NCI-H187 (cell line): ENCODE measurements around the gene CCNA1.

ENCODE experiments used
- DNase-seq, 2 experiments: peaks; one replicate each; lab custom pipeline; 2025; lab: John Stamatoyannopoulos, UW

Gene CCNA1

DNA sequence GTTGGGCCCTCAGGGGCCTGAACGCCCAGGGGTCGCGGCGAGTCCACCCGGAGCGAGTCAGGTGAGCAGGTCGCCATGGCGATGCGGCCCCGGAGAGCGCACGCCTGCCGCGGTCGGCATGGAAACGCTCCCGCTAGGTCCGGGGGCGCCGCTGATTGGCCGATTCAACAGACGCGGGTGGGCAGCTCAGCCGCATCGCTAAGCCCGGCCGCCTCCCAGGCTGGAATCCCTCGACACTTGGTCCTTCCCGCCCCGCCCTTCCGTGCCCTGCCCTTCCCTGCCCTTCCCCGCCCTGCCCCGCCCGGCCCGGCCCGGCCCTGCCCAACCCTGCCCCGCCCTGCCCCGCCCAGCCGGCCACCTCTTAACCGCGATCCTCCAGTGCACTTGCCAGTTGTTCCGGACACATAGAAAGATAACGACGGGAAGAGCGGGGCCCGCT lies at the start of gene CCNA1:
CCNA1 (plus strand) TSS at position 390 of the 439 bp plus-strand sequence. CDS start 562 bp downstream, outside the sequence.
- peak in 1 of 2 experiments; percentile 17 for DNase-seq

DNA sequence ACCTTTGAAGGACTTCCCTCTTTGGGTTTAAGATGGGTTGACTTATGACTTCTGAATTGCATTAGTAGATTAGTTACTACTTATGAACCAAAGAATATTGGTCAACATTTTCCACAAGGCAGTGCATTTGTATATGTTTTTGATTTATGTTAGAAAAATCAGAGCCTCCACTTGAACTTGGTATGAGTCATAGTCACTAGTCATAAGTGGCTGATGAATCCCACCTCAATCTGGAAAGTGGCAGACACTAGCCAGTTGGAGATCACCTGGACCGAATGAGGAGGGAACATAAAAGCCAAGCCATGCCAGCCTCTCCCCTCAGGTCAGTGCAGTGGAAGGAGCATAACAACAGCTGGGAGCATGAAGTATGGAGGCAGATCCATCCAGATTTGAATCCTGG lies 46.8 kb upstream of the CCNA1 start:
- DNase-seq: no peak

DNA sequence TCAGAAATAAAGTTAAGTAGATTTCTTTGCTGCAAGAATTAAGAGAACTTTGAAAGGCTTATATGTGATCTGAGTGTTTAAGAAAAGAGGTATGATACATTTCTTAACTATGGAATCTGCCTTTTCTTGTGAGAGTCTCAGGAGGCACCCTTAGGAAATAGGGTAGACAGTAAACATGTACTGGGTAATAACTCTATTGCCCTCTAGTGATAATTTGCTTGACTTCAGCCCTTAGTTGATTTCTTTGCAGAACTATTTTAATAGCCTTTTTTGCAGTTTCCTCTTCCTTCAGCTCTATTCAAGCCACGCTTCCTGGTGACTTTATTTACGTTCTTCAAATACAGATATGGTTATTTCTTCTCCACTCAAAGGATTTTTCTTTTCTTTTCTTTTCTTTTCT lies 37.0 kb upstream of the CCNA1 start:
- DNase-seq: no peak

DNA sequence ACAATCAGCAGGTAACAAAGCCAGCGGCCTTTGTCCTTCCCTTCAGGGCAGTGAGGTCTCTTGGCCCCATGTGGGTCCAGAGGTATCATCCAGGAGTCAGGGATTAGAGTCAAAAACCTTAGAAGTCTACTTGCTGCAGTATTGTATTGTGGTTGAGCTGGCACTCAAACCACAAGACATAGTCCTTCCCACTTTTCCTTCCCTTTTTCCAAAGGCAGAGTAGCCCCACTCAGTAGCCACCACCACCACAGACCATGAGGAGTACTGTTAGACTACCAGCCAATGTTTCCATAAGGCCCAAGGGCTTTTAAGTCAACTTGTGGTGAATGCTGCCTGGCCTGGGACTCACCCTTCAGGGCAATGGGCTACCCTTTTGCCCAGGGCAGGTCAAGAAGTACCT lies 27.1 kb upstream of the CCNA1 start:
- no peak for DNase-seq

DNA sequence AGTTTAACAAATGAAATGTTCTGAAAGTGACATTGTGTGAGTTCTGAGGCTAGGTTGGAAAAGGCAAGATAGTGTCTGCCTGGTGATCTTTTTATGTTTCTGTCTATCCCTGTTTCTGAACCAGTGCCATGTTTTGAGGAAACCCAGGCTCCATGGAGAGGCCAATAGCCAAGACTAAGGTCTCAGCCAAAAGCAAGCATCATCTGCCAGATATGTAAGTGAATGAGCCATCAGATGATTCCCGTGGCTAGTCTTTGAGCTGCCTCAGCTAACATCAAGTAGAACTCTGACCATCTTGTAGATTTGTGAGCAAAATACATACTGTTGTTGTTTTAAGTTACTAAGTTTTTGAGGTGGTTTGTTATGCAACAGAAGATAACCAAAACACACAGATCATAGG lies 19.6 kb upstream of the CCNA1 start:
- DNase-seq: no peak

DNA sequence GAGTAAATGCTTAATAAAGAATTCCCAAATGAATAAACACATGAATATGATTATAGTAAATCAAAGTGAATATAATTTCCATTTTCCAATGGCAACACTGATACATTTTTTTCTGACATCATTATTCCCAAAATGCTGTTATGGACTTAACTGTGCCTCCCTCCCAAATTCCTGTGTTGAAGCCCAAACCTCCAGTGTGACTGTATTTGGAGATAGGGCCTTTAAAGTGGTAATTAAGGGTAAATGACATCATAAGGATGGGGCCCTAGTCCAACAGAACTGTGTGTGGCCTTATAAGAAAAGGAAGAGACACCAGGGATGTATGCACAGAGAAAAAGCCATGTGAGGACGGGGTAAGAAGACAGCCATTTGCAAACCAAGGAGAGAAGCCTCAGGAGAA lies 19.1 kb upstream of the CCNA1 start:
- DNase-seq: no peak

DNA sequence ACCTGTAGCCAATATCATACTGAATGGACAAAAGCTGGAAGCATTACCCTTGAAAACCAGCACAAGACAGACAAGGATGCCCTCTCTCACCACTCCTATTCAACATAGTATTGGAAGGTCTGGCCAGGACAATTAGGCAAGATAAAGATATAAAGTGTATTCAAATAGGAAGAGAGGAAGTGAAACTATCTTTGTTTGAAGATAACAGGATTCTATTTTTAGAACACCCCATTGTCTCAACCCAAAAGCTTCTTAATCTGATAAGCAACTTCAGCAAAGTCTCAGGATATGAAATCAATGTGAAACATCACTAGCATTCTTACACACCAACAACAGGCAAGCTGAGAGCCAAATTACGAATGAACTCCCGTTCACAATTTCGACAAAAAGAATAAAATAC lies 17.8 kb upstream of the CCNA1 start:
- no peak for DNase-seq

DNA sequence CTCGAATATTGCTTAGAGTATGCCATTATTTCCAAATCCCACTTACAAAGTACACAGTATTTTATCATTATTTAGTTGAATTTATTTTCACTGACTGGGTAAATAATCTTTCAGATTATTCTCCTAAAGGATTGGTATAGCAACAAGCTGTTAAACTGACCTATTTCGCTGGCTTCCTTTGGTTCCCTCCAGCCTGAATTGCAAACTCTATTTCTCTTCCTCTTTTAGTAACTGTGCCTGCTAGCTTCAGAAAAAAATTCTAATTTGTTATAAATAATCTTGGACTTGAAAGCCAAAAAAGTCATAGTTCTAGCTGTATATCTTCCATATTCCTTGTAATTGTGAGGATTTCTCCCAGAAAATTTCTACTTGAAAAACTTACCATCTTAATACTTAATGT lies 15.0 kb upstream of the CCNA1 start:
- DNase-seq: no peak

DNA sequence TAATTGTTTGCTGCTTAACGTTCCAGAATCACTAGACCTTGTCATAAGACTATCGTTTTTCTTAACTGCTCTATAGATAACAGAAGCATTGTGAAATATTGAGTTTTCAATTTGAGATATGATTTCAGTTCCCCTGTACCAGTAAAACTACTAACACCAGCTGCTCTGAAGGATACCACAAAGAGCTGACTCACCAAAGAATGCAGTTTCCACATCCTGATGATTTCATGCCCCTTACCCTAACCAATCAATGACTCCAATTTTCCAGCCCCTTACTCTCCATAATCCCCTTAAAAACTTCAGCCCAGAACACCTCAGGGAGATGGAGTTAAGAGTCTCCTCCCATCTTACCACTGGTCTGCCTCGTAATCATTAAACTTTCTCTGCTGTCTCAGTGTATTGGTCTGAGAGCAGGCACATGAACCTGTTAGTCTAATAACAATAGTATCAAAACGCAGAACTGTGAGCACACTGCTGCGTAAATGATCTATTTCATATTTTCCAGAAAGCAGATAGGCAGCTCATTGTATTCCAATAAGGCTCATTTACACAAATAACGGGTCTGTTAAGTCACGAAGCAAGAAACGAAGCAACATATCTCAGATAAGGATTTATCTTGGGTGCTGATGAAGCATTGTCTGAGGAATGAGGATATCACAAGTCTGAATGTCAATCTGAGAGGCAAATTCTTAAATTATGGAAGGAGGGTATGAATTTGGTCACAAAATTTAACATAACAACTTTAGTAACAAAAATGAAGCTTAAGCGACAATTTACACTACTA lies 14.1 kb upstream of the CCNA1 start:
- DNase-seq: no peak

DNA sequence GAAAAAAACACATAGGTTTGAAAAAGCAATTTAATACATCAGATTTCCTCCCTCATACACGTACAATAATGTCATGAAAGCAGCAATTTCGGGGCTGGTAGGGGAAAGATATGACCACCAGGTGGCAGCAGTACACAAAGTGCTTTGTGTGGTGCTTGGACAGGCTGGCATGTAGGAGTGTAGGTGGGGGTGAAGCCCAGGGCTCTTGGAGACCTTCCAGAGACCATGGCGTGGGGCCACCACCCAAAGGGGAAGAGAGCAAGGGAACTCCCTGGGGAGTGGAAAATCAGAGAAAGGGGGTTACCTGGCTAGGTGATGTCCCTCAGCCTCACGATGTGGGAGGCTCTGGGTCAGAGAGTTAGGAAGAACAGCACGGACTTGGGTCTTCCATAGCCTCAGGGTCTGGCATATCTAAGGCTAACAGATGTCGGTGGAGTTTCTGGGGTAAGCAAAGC lies 11.8 kb upstream of the CCNA1 start:
- peak; percentile 50 to 52 for DNase-seq

DNA sequence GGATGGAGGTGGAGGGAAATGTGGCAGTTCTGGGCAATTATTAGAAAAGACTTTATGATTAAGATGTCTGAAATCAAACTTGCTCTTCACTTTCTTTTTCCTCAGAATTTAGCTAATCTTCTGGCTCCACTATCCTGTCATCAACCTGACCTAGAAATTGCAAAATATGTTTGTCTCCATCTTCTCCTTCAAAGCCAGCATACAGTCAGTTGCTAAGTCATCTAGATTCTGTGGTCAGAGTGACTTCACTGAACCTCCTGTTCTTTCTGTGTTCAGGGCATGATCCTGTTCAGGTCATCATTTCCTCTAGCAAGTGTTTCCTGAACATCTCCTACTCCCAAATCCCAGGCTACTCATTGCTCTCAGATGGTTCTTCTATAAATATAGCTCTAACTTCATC lies 10.8 kb upstream of the CCNA1 start:
- DNase-seq: no peak

DNA sequence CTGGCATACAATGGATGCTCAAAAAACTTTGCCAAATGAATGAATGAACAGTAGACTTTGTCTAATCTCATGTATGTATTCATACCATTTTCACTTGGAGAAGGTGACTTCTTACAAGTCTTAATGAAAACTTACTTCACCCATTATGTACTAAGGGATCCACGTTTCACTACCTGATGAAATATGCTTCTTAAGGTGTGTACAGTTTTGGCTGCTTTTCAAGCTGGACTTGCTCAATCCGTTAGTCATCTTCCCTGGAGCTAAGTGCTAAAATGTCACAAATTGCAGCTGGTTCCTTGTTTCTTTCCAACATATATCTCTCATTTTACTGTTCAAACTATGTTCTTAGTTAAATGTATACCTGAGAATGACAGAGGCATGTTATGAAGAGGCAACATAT lies 4.2 kb upstream of the CCNA1 start:
- no peak for DNase-seq

DNA sequence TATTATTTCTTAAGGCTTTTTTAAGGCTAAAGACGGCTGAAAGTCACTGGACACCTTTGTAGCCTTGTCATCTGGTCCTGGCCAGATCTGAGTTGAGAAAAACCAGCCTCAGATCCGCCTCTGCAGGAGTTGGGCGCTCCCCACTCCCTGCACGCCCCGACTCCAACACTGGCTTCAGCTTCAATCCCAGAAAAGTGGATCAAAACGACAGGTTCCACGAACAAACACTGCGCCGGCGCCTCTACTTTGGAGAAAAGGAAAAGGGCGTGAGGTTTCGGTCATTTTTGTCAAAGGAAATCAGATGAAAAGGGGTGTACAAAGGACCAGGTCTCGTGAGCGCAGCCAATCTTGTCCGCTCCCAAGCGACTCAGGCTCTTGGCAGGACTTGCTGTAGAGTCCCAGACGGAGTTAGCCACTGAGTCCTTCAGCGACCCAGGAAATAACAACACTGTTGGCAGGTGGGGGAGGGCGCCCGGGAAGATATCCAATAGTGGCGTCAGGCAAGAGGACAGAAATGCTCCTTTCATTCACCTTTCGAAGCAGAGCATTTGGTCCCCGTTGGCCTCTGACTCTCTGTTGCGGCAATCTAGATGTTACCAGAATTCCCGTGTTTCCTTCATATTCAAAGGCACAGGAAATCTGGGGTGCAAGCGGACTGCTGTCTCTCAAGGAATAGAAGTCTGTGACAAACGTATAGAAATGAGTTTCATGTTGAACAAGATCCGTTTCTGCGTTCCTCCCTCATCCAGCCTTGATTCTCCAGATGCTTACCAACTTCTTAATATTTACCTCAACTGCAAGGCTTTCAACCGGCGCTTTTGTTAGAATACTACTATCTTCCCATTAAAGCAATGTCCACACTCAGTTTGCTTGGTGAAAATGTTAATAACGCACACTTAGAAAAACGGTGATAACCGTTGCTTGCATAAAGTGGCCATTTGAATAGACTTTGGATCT lies 1.8 kb upstream of the CCNA1 start:
- DNase-seq: no peak

DNA sequence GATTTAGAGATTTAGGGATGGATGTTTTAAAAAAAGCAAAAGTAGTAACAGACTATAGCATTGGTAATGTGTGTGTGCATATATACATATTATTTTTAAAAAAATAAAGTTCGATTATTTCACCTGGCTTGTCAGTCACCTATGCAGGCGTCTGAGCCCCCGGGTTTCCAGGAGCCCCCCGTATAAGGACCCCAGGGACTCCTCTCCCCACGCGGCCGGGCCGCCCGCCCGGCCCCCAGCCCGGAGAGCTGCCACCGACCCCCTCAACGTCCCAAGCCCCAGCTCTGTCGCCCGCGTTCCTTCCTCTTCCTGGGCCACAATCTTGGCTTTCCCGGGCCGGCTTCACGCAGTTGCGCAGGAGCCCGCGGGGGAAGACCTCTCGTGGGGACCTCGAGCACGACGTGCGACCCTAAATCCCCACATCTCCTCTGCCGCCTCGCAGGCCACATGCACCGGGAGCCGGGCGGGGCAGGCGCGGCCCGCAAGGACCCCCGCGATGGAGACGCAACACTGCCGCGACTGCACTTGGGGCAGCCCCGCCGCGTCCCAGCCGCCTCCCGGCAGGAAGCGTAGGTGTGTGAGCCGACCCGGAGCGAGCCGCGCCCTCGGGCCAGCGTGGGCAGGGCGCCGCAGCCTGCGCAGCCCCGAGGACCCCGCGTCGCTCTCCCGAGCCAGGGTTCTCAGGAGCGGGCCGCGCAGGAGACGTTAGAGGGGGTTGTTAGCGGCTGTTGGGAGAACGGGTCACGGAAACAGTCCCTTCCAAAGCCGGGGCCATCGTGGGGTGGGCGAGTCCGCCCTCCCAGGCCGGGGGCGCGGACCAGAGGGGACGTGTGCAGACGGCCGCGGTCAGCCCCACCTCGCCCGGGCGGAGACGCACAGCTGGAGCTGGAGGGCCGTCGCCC lies 840 bp upstream of the CCNA1 start:
- DNase-seq: no peak

DNA sequence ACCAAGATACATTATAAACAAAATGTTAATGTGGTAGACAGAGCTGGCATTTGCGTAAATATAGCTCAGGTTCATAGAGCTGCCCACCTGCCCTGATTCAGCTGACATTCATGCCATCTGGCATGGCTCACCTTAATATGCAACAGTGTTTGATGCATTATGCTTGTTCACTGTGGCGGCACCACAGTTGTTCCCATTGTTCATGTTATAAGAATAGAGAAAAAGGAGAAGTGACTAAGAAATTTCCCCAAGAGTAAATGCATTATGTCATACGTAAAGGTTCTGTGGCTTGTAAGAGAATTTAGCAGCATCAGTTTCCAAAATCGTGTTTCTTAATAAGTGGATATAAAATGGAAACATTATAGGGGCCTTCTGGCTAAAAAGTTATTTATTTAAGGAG lies 4.5 kb downstream of the CCNA1 start:
- no peak for DNase-seq

DNA sequence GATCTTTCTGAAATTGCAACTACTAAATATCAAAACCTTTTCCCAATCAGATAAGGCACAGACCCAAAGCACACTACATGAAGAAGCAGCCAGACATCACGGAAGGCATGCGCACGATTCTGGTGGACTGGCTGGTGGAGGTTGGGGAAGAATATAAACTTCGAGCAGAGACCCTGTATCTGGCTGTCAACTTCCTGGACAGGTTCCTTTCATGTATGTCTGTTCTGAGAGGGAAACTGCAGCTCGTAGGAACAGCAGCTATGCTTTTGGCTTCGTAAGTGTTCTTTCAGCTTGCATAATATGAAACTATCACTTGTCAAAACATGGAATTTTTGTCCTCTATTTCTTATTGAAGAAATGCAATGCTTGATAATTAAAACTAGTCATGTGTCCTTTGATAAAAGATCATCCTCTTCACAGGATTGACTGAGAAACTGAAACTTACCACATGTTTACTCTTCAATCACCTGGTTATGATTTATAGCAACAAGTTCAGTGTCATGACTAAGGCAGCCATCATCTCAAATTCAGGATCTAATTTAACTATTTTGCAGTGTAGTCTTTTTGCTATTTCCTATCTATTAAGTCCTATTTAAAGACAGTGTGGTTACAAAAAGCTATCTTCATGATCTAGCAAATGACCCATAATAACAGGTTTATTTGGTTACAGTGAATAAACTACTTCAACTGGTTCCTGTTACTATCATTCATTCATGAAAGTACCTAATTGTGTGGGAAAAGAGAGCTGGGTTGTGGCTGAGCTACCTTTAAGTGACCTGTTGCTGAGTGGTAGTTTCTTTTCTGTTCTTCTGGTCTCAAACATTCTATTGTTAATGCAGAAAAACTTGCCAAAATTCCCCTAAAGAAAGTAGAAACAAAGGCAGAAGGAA lies 6.5 kb downstream of the CCNA1 start:
- DNase-seq: no peak

DNA sequence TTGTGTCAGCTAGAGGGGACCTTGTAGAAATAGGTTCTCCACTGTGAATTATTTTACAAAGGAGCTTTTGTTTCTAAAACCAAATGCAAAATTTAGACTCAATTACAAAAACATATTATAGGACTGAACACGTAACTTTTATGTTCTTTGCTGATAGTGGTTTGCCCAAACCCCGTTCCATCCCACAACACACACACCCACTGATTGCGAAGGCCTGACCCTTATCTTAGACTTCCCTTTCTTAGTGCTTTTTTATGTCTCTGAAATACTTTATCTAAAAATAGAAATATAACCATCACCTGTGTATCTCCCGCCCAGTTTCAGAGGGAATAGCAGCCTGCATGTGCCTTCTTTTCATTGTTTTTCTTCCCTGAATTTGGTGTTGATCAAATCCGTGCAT lies 13.0 kb downstream of the CCNA1 start:
- DNase-seq: no peak

DNA sequence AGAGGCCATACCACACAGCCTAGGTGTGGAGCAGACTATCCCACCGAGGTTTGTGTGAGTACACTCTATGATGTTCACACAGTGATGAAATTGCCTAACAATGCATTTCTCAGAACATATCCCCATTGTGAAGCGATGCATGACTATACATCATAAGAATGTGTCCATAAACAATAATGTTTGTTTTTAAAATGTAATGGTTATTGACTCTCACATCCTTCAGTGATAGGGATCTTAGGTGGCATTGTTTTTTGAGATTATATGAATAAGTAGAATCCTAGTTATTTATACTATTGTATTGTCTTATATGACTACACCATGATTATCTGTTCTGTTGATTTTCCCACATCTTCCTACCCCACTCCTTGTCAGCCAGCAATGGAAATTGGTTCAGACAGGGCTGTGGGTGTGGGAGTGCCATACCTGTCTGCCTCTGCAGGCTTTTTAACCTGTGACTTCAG lies 13.6 kb downstream of the CCNA1 start:
- DNase-seq: no peak

DNA sequence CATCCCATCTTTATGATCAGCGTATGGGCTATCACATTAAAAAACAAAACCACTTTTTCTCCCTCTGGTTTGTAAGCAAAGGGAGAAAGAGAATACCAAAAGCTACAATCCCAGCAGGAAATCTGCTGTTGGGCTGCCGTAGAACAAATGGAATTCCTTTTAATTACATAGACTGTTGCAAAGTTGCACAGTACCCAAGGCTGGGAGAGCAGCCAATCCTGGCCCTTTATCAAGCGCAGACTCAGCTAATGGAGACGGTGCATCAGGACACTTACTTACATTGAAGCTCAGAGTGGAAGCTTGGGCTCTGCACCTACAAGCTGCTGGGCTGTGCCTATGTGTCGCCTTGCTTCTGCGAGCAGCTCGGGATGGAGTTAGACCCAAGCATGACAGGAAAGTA lies 15.2 kb downstream of the CCNA1 start:
- no peak for DNase-seq

DNA sequence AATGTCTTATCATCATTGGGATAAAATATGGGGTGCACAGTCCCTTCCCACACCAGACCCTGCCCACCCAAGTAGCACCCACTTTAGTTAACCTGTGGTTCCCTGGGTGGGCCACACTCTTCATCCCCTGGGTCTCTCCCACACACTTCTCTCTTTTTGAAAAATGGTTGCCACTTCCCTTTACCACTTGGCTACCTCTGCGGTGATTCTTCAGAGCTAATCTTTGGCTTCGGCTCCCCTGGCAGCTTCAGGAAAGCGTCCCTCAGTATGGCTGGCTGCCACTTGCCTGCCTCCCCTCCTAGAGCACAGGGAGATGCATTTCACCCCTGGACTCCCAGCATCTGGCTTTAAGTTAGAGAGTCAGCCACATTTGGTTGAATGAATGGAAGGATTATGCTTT lies 18.2 kb downstream of the CCNA1 start:
- DNase-seq: no peak

DNA sequence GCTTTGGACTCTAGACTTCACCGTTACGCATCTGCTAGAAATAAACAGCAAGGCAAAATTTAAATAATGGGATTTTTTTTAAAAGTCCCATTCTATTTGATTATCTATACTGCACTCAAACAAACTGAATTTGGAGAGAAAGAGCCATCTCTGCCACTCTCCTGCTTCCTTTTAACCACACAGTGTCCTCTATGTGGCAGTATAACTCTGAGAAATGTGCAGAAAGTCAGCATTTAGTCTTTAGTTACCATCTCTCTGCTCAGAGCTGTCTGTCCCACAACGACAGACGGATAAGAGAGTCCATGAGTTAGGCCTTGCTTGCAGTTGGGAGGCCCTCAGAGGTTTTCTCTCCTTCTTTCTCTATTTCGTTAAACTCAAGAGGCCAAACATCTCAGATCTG lies 21.2 kb downstream of the CCNA1 start:
- no peak for DNase-seq
